ENCODE results near the gene HOXC11.

The HOXC11 gene

DNA sequence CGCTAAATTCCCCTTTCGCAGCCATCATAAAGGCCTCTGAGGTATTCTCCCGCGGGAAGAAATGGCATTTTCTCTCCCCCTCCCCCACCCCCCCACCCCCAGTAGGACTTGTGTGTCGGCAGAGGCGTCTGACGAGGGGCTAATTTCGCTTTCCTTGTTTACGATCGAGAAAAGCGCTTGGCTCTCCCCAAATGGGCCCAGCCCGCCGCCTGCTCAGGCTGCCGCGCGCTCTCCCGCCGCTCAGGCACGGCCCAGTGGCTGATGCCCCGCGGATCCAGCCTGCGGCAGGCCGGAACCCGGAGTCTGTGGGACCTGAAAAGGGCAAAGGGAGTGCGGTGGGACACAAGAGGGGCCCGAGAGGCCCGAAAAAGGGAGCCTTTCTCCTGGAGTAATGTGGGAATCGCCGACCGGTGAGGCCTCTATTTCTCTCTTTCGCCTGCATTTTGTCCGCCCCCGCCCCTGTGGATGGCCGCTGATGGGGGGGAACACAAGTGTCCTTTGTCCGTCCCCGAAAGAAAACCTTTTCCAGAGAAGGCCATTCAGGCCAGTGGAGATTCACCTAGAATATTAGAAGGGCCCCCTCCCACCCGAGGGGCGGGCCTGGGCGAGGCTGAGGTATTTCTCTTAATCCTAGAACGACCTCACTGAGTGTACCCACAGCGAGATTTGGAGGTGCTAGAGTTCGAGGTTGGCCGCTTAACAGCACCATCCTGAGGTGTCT, 46.3 kb downstream of the HOXC11 start:
- Histone ChIP-seq H3K4me1 (ENCODE audit: control insufficient read depth, insufficient read depth, low read length) (peaks cover 23% of the 10 kb centered on the region; the same call in 1 of the 2 replicates), H3K9ac (ENCODE audit: low read depth, low read length) (no peak overlapping the region), H3K27me3 (ENCODE audit: control insufficient read depth, insufficient read depth, low read length) (peaks cover 100% of the 10 kb centered on the region), H3K27ac (ENCODE audit: low read depth, low read length) (no peak overlapping the region), H3K4me3 (ENCODE audit: low read depth, low read length) (no peak overlapping the region), H3K9me3 (ENCODE audit: control insufficient read depth, insufficient read depth, low read length) (no peaks in the 10 kb centered on the region), H3K36me3 (ENCODE audit: control insufficient read depth, insufficient read depth, low read length) (no peaks in the 10 kb centered on the region)

DNA sequence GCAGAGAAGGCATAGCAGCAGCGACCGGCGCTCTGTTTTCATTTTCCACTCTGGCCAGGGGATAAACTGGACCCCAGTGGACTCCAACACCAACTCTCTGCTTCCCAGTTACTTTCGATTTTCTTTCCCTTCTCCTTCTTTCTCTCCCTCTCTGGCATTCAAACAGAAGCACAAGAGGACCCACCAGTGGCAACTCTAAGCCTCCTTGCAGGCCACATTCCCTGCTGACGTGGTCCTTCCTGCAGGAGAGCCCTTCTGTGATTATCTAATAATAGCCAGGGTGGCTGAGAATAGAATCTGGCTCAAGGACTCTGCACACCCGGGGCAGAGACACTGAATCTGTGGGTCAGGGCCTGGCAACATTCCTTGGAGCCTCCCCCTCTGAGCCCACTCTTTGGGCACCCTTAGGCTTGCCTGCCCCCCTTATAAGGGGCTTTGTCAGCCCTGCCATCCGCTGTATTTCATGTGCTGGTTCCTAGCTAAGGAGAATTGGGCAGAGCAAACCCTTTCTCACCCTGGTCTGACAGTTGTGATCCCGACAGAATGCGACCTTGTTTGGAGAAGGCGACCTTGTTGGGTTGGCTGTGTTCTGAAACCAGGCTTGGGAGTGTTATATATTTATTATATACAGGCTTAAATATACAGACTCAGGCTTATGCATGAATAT, 47.1 kb downstream of the HOXC11 start:
- Histone ChIP-seq H3K27ac (ENCODE audit: low read depth, low read length) (no peak overlapping the region), H3K4me1 (ENCODE audit: control insufficient read depth, insufficient read depth, low read length) (peaks cover 21% of the 10 kb centered on the region; the same call in 1 of the 2 replicates), H3K9ac (ENCODE audit: low read depth, low read length) (no peak overlapping the region)

DNA sequence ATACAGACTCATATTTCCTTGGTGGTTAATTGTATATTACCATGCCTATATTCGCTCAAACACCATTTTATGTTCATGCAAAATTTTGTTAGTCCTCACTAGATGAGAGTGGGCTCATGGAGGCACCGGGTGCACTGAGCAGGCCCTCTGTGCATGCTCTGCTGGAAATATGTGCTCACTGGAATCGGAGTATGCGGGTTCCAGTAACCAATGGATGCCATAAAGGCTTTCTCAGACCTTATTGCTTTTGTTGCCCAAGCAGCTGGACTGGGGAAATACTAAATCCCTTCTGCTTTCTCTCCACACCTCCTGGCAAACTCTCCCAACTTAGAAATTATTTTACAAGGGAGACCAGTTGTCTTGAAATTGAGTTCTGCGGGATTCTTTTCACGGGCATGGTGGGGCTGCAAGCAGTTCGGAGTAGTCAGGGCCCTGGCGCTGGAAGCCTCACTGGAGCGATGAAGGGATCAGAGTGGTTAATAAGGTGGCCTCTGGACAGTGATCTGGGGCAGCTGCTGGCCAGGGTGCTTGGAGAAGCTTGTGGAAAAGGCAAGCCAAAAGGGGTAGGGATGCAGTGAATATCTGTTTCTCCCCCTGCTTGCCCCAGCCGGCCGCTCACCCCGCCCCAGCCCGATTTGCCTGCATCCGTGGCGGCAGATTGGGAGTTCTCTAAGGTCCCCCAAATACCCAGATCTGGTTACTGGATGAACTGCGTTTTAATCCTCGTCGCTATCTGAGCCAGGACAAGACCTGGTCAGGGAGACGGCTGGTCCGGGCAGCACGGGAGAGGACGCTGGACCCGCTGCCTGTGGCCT, 47.9 kb downstream of the HOXC11 start:
- peaks cover 100% of the 10 kb centered on the region for H3K27me3 ChIP-seq (ENCODE audit: control insufficient read depth, insufficient read depth, low read length)
- no peak overlapping the region for H3K4me3 ChIP-seq (ENCODE audit: low read depth, low read length)
- H3K9me3 ChIP-seq (ENCODE audit: control insufficient read depth, insufficient read depth, low read length): no peaks in the 10 kb centered on the region
- no peak overlapping the region for H3K9ac ChIP-seq (ENCODE audit: low read depth, low read length)
- H3K4me1 ChIP-seq (ENCODE audit: control insufficient read depth, insufficient read depth, low read length): peaks cover 21% of the 10 kb centered on the region; the same call in 1 of the 2 replicates
- no peak overlapping the region for H3K27ac ChIP-seq (ENCODE audit: low read depth, low read length)
- no peaks in the 10 kb centered on the region for H3K36me3 ChIP-seq (ENCODE audit: control insufficient read depth, insufficient read depth, low read length)

More for the DNA sequence above, 47.1 kb downstream of the HOXC11 start:
- Histone ChIP-seq H3K4me3 (ENCODE audit: low read depth, low read length) (no peak overlapping the region), H3K27me3 (ENCODE audit: control insufficient read depth, insufficient read depth, low read length) (peaks cover 100% of the 10 kb centered on the region), H3K36me3 (ENCODE audit: control insufficient read depth, insufficient read depth, low read length) (no peaks in the 10 kb centered on the region), H3K9me3 (ENCODE audit: control insufficient read depth, insufficient read depth, low read length) (no peaks in the 10 kb centered on the region)

DNA sequence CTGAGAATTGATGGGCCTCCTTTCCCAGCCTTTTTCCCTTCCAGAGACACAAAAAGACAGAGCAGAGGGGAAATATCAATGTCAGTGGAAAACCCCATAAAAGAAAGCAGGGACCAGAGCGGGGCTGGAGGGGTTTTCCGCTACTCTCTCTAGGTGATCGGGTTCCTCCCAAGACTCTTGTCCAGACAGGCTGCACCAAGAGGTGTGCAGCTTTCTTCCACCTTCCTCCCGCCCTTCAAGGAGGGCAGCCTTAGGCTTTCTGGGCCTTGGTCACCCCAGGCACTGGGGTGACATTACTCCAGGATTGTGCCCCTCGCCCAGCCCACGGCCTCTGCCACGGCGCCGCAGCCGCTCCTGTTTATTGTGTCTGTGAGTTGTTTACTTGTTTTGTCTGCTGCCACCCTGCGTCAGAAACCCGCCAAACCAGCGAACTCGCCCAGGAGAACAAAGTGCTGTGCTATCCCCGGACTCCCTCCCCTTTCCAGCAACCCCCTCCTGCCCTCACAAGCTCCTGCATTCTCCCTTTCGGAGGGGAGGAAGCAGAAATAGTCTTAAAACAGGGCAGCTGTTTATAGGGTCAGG, 48.6 kb downstream of the HOXC11 start:
- no peak overlapping the region for H3K27ac ChIP-seq (ENCODE audit: low read depth, low read length)
- H3K9me3 ChIP-seq (ENCODE audit: control insufficient read depth, insufficient read depth, low read length): no peaks in the 10 kb centered on the region
- peaks cover 21% of the 10 kb centered on the region; the same call in 1 of the 2 replicates for H3K4me1 ChIP-seq (ENCODE audit: control insufficient read depth, insufficient read depth, low read length)
- no peak overlapping the region for H3K4me3 ChIP-seq (ENCODE audit: low read depth, low read length)
- H3K36me3 ChIP-seq (ENCODE audit: control insufficient read depth, insufficient read depth, low read length): no peaks in the 10 kb centered on the region
- no peak overlapping the region for H3K9ac ChIP-seq (ENCODE audit: low read depth, low read length)
- peaks cover 100% of the 10 kb centered on the region for H3K27me3 ChIP-seq (ENCODE audit: control insufficient read depth, insufficient read depth, low read length)

DNA sequence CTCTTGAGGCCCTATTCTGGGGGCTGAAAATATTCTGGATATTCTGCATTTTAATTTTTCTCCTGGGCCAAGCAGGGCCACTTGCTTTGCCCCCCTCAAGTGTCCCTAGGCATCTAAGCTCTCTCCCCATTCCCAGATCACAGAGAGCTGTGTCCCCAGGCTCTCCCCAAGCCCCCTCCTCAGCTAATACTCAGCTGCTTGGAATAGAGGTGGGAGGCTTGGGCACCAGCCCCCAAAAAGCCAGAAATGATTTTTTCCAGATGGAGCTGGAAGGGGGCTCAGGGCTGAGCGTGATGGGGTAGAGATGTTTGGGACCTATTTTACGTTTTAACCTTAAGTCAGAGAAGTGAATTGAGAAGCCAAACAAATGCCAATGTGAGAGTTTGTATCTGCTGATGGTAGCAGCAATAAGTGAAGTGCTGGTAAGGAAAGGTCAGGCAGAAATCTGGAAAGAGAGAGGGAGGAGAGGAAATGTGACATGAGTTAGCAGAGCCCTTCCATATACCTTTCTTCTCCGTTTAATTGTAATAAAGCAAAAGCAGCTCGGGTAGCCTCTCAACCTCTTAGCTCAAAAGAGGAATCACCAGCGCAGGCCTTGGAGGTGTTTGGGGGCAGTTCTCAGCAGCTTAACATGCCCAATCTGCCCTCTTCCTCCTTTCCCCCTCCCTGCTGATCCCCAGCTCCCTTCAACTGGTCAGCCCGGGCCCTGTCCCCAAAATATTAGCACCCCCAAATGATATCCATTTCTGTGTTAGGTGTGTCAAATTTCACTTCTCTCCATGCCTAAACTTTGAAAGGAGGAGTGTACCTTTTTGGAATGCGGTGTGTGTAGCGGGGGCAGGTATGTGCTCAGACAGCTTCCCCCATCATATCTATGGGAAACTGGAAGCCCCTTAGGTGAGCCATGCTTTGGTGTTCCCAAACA, 50.3 kb downstream of the HOXC11 start:
- Histone ChIP-seq H3K9me3 (ENCODE audit: control insufficient read depth, insufficient read depth, low read length) (no peaks in the 10 kb centered on the region), H3K9ac (ENCODE audit: low read depth, low read length) (no peak overlapping the region), H3K4me1 (ENCODE audit: control insufficient read depth, insufficient read depth, low read length) (peaks cover 15% of the 10 kb centered on the region; the same call in 1 of the 2 replicates), H3K27ac (ENCODE audit: low read depth, low read length) (no peak overlapping the region), H3K27me3 (ENCODE audit: control insufficient read depth, insufficient read depth, low read length) (peaks cover 100% of the 10 kb centered on the region), H3K36me3 (ENCODE audit: control insufficient read depth, insufficient read depth, low read length) (no peaks in the 10 kb centered on the region), H3K4me3 (ENCODE audit: low read depth, low read length) (no peak overlapping the region)

DNA sequence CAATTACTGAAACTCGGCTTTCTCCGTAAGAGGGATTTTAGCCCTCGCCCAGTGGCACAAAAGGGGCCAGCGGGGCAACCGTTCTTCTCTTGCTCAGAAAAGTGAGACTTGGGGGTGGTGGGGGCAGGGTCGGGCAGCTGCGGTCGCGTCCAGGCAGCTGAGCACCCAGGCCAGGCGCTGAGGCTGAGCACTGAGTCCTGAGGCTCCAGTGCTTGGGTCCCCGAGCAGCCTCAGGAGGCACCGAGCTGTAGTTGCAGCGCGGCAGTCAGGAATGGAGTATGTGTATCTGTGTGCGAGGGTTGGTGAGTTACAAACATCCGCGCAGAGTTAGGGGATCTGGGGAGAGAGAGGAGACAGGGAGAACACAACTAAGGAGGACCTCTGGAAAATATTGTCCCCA, 51.2 kb downstream of the HOXC11 start:
- Histone ChIP-seq H3K9ac (ENCODE audit: low read depth, low read length) (no peak overlapping the region), H3K27me3 (ENCODE audit: control insufficient read depth, insufficient read depth, low read length) (peaks cover 100% of the 10 kb centered on the region), H3K9me3 (ENCODE audit: control insufficient read depth, insufficient read depth, low read length) (no peaks in the 10 kb centered on the region), H3K27ac (ENCODE audit: low read depth, low read length) (no peak overlapping the region), H3K4me3 (ENCODE audit: low read depth, low read length) (no peak overlapping the region), H3K4me1 (ENCODE audit: control insufficient read depth, insufficient read depth, low read length) (peaks cover 12% of the 10 kb centered on the region; the same call in 1 of the 2 replicates), H3K36me3 (ENCODE audit: control insufficient read depth, insufficient read depth, low read length) (no peaks in the 10 kb centered on the region)

DNA sequence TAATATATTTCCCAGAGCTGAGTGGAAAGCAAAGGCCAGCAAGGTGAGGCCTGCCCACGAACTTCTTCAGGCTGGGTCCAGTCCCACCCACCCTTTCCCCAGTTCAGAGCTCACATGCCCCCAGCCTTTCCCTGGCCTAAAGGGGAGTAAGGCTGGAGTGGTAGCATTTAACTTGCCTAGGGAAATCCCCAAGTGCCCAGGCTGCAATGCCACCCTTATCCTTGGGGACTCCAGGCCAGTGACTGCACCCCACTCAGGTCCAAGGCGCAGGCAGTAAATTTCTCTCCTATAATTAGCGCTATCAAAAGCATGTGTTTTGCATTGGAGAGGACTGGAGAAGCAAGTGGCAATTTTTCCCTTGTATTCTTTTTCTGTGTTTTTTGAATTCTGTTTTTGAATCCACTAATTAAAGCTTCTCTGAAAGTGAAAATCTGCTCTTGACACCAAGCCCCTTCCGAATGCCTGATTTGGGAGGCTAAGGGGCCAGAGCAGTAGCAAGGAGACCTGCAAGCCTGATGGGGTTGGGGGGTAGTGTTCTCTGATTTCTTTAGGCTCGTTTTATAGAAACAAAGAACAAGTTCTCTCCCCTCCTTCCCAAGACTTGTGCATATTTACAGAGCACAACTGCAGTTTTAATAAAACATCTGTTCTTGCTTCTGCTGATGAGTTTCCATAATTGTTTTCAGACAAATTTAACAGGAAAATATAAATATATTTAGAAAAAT, 51.8 kb downstream of the HOXC11 start:
- Histone ChIP-seq H3K9ac (ENCODE audit: low read depth, low read length) (no peak overlapping the region), H3K27me3 (ENCODE audit: control insufficient read depth, insufficient read depth, low read length) (peaks cover 100% of the 10 kb centered on the region), H3K4me1 (ENCODE audit: control insufficient read depth, insufficient read depth, low read length) (peaks cover 9% of the 10 kb centered on the region; the same call in 1 of the 2 replicates), H3K27ac (ENCODE audit: low read depth, low read length) (no peak overlapping the region), H3K4me3 (ENCODE audit: low read depth, low read length) (no peak overlapping the region), H3K9me3 (ENCODE audit: control insufficient read depth, insufficient read depth, low read length) (no peaks in the 10 kb centered on the region), H3K36me3 (ENCODE audit: control insufficient read depth, insufficient read depth, low read length) (no peaks in the 10 kb centered on the region)

DNA sequence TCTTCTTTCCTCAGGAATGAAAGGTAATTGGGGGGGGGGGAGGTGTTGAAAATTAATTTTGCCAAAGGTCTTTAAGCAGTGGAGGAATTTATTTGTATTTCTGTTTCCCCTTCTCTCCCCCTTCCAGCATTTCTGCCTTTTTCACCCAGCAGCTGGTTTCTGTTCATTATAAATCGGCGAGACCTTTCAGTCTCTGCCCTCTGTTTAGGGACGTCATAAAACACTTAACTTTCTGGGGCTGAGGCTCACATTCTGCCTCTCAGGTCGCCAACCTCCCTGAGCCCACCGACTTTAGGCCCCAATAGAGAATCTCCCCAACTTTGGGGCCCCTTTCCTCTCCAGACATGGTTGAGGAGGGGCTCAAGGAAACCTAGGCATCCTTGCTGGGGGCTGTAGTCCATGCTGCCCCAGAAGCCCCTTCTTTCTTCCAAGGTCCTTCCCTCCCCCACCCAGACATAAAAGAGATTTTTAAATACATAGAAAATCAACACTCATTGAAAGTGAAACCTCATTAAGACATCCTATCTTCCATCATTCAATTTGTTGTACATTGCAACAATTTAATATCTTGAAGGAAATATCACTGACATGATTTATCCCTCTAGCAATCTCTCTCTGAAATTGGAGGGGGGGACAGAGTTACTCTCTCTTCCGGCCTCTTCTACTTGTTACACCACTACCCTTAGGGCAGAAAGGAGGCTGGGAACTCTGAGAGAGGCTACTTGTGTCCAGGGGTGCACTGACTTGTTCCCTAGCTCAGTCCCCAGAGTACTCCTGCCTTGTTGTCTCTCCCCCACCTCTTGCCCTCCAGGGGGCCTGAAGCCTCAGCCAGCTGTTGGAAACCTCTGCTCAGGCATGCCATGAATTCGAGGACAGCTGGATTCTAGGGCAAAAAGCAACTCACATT, 52.8 kb downstream of the HOXC11 start:
- Histone ChIP-seq H3K4me3 (ENCODE audit: low read depth, low read length) (no peak overlapping the region), H3K36me3 (ENCODE audit: control insufficient read depth, insufficient read depth, low read length) (no peaks in the 10 kb centered on the region), H3K27me3 (ENCODE audit: control insufficient read depth, insufficient read depth, low read length) (peaks cover 100% of the 10 kb centered on the region), H3K9me3 (ENCODE audit: control insufficient read depth, insufficient read depth, low read length) (no peaks in the 10 kb centered on the region), H3K4me1 (ENCODE audit: control insufficient read depth, insufficient read depth, low read length) (peaks cover 9% of the 10 kb centered on the region; the same call in 1 of the 2 replicates), H3K27ac (ENCODE audit: low read depth, low read length) (no peak overlapping the region), H3K9ac (ENCODE audit: low read depth, low read length) (no peak overlapping the region)
